Panc1 (cell line): ENCODE data around the gene ABCA1.

Experiments
- TF ChIP-seq, protein P1 (sequence below): fragments of 450-650 bp; IDR thresholded peaks from 2 replicates; pipeline ENCODE4 v1.5.1; 2017; ENCODE audit warnings: mild to moderate bottlenecking
- TF ChIP-seq, protein P2 (sequence below), 2 experiments: IDR thresholded peaks; 2 replicates each; pipeline ENCODE4 v1.6.1; 2011 to 2012; ENCODE audit warnings: low read depth in 2 of 2, control low read depth in 1 of 2, low read length in 1 of 2, mild to moderate bottlenecking in 1 of 2, moderate library complexity in 1 of 2; ENCODE audit not compliant: insufficient read depth in 1 of 2

GRCh38 chr9:104850786-104851545, 77.0 kb downstream of the ABCA1 start:
- TF ChIP-seq, protein P1, sequence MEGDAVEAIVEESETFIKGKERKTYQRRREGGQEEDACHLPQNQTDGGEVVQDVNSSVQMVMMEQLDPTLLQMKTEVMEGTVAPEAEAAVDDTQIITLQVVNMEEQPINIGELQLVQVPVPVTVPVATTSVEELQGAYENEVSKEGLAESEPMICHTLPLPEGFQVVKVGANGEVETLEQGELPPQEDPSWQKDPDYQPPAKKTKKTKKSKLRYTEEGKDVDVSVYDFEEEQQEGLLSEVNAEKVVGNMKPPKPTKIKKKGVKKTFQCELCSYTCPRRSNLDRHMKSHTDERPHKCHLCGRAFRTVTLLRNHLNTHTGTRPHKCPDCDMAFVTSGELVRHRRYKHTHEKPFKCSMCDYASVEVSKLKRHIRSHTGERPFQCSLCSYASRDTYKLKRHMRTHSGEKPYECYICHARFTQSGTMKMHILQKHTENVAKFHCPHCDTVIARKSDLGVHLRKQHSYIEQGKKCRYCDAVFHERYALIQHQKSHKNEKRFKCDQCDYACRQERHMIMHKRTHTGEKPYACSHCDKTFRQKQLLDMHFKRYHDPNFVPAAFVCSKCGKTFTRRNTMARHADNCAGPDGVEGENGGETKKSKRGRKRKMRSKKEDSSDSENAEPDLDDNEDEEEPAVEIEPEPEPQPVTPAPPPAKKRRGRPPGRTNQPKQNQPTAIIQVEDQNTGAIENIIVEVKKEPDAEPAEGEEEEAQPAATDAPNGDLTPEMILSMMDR: no peak
- TF ChIP-seq, protein P2, sequence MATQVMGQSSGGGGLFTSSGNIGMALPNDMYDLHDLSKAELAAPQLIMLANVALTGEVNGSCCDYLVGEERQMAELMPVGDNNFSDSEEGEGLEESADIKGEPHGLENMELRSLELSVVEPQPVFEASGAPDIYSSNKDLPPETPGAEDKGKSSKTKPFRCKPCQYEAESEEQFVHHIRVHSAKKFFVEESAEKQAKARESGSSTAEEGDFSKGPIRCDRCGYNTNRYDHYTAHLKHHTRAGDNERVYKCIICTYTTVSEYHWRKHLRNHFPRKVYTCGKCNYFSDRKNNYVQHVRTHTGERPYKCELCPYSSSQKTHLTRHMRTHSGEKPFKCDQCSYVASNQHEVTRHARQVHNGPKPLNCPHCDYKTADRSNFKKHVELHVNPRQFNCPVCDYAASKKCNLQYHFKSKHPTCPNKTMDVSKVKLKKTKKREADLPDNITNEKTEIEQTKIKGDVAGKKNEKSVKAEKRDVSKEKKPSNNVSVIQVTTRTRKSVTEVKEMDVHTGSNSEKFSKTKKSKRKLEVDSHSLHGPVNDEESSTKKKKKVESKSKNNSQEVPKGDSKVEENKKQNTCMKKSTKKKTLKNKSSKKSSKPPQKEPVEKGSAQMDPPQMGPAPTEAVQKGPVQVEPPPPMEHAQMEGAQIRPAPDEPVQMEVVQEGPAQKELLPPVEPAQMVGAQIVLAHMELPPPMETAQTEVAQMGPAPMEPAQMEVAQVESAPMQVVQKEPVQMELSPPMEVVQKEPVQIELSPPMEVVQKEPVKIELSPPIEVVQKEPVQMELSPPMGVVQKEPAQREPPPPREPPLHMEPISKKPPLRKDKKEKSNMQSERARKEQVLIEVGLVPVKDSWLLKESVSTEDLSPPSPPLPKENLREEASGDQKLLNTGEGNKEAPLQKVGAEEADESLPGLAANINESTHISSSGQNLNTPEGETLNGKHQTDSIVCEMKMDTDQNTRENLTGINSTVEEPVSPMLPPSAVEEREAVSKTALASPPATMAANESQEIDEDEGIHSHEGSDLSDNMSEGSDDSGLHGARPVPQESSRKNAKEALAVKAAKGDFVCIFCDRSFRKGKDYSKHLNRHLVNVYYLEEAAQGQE (IDR thresholded peaks at IDR 0.05; ENCODE audit: insufficient read depth in 1 of 2, low read depth in 2 of 2, low read length in 1 of 2): no peak
